SK-N-SH treated with all-trans-retinoic acid at 6 μM for 48 hours (cell line): ENCODE data around the gene CYGB.

ENCODE experiments used
- ATAC-seq: fragments of 200-7000 bp; cut with Tn5 transposase; 3 replicates; pipeline ENCODE4 v1.9.1; 2020; ENCODE audit warnings: mild to moderate bottlenecking, moderate library complexity
- ARNTL ChIP-seq: fragments of 450-650 bp; formaldehyde crosslinking; IDR thresholded peaks from 2 replicates; pipeline ENCODE4 v1.5.0; 2020; ENCODE audit warnings: low read depth, mild to moderate bottlenecking, moderate library complexity, borderline replicate concordance
- BACH2 ChIP-seq: fragments of 250-450 bp; sonication (Bioruptor Pico); IDR thresholded peaks from 2 replicates; pipeline ENCODE4 v1.9.0; 2021; ENCODE audit warnings: mild to moderate bottlenecking, borderline replicate concordance
- CREB5 ChIP-seq: fragments of 250-450 bp; sonication (Bioruptor Pico); IDR thresholded peaks from 2 replicates; pipeline ENCODE4 v1.5.1; 2020; ENCODE audit warnings: low read depth, mild to moderate bottlenecking, moderate library complexity
- CSDC2 ChIP-seq: fragments of 250-450 bp; sonication (Bioruptor Pico); IDR thresholded peaks from 2 replicates; pipeline ENCODE4 v1.5.0; 2020; ENCODE audit warnings: mild to moderate bottlenecking, moderate library complexity
- CSRNP3 ChIP-seq: fragments of 250-450 bp; sonication (Bioruptor Pico); IDR thresholded peaks from 2 replicates; pipeline ENCODE4 v1.5.1; 2021; ENCODE audit warnings: mild to moderate bottlenecking, moderate library complexity
- ESRRG ChIP-seq: fragments of 250-450 bp; sonication (Bioruptor Pico); IDR thresholded peaks from 2 replicates; pipeline ENCODE4 v1.6.1; 2021; ENCODE audit warnings: mild to moderate bottlenecking
- GLIS3 ChIP-seq: fragments of 250-450 bp; sonication (Bioruptor Pico); IDR thresholded peaks from 2 replicates; pipeline ENCODE4 v1.5.0; 2020; ENCODE audit warnings: mild to moderate bottlenecking, moderate library complexity
- ISL1 ChIP-seq: fragments of 250-450 bp; sonication (Bioruptor Pico); IDR thresholded peaks from 2 replicates; pipeline ENCODE4 v2.1.2; 2022; ENCODE audit warnings: mild to moderate bottlenecking, moderate library complexity
- OSR1 ChIP-seq: fragments of 250-450 bp; sonication (Bioruptor Pico); IDR thresholded peaks from 2 replicates; pipeline ENCODE4 v1.8.0; 2022; ENCODE audit warnings: moderate library complexity, mild to moderate bottlenecking, inconsistent platforms
- PATZ1 ChIP-seq: fragments of 250-450 bp; sonication (Bioruptor Pico); IDR thresholded peaks from 2 replicates; pipeline ENCODE4 v1.8.0; 2020; ENCODE audit warnings: mild to moderate bottlenecking, moderate library complexity, borderline replicate concordance
- POU6F1 ChIP-seq: fragments of 250-450 bp; sonication (Bioruptor Pico); IDR thresholded peaks from 2 replicates; pipeline ENCODE4 v1.8.0; 2021; ENCODE audit warnings: low read depth, mild to moderate bottlenecking, moderate library complexity, borderline replicate concordance
- RARB ChIP-seq: fragments of 250-450 bp; sonication (Bioruptor Pico); IDR thresholded peaks from 2 replicates; pipeline ENCODE4 v1.8.0; 2021; ENCODE audit warnings: mild to moderate bottlenecking, moderate library complexity
- SNAI2 ChIP-seq: fragments of 250-450 bp; sonication (Bioruptor Pico); IDR thresholded peaks from 2 replicates; pipeline ENCODE4 v1.5.0; 2020; ENCODE audit warnings: mild to moderate bottlenecking, moderate library complexity
- TCF4 ChIP-seq: fragments of 250-450 bp; sonication (Bioruptor Pico); IDR thresholded peaks from 2 replicates; pipeline ENCODE4 v1.8.0; 2021; ENCODE audit warnings: mild to moderate bottlenecking, moderate library complexity, borderline replicate concordance
- TOX ChIP-seq: fragments of 250-450 bp; sonication (Bioruptor Pico); IDR thresholded peaks from 2 replicates; pipeline ENCODE4 v1.8.0; 2021; ENCODE audit warnings: mild to moderate bottlenecking, moderate library complexity, borderline replicate concordance
- TSHZ2 ChIP-seq: fragments of 250-450 bp; sonication (Bioruptor Pico); IDR thresholded peaks from 2 replicates; pipeline ENCODE4 v1.5.0; 2020; ENCODE audit warnings: mild to moderate bottlenecking, moderate library complexity
- ZC3H10 ChIP-seq: fragments of 250-450 bp; sonication (Bioruptor Pico); IDR thresholded peaks from 2 replicates; pipeline ENCODE4 v1.5.1; 2021; ENCODE audit warnings: mild to moderate bottlenecking, moderate library complexity
- ZFP30 ChIP-seq: fragments of 450-650 bp; formaldehyde crosslinking; IDR thresholded peaks from 2 replicates; pipeline ENCODE4 v1.5.0; 2022; ENCODE audit warnings: mild to moderate bottlenecking, moderate library complexity
- ZNF565 ChIP-seq: fragments of 450-650 bp; formaldehyde crosslinking; conservative IDR thresholded peaks from 2 replicates; pipeline ENCODE4 v1.5.0; 2020; ENCODE audit warnings: low read depth, mild to moderate bottlenecking, moderate library complexity
- ZNF8 ChIP-seq: fragments of 450-650 bp; formaldehyde crosslinking; IDR thresholded peaks from 2 replicates; pipeline ENCODE4 v1.5.0; 2020; ENCODE audit warnings: mild to moderate bottlenecking, moderate library complexity

The CYGB gene

GRCh38 chr17:76501018-76501826 lies 36.3 kb downstream of the CYGB start, which contains the start of gene RHBDF2 (continued):
- no peak for TF ChIP-seq PATZ1 (CRISPR knock-in tag)
- no peak for TF ChIP-seq ARNTL (CRISPR knock-in tag)
- TF ChIP-seq RARB = no peak
- TF ChIP-seq ZNF565 = no peak
- TF ChIP-seq ISL1 (CRISPR knock-in tag) = no peak
- no peak for TF ChIP-seq TCF4 (CRISPR knock-in tag)
- TF ChIP-seq ESRRG = no peak
- no peak for TF ChIP-seq CSDC2 (CRISPR knock-in tag)
- TF ChIP-seq CREB5 (CRISPR knock-in tag) = no peak
- TF ChIP-seq ZFP30 (CRISPR knock-in tag) = no peak
- no peak for TF ChIP-seq OSR1

GRCh38 chr17:76500747-76501017 lies 36.8 kb downstream of the CYGB start:
- ATAC-seq = peak; percentile 33; the same call in 2 of the 3 replicates
- no peak for TF ChIP-seq GLIS3 (CRISPR knock-in tag)
- no peak for TF ChIP-seq SNAI2
- TF ChIP-seq BACH2 (CRISPR knock-in tag) = no peak
- TF ChIP-seq ZC3H10 = no peak
- TF ChIP-seq CSDC2 (CRISPR knock-in tag) = no peak
- no peak for TF ChIP-seq ZNF8 (CRISPR knock-in tag)
- TF ChIP-seq PATZ1 (CRISPR knock-in tag) = no peak
- TF ChIP-seq TSHZ2 = no peak
- no peak for TF ChIP-seq POU6F1 (CRISPR knock-in tag)
- TF ChIP-seq TOX (CRISPR knock-in tag) = no peak
- no peak for TF ChIP-seq CSRNP3 (CRISPR knock-in tag)
- TF ChIP-seq ZFP30 (CRISPR knock-in tag) = no peak
